DMS79 treated with DMSO at 0.1 percent for 48 hours (cell line): Measurements from ENCODE around the gene CDK16.

Experiments used
- DNase-seq: peaks from one replicate; lab custom pipeline; 2025; lab: John Stamatoyannopoulos, UW

The CDK16 gene

GRCh38 chrX:47186096-47186740, 32.3 kb upstream of the CDK16 start:
- DNase-seq = no peak

- peak; percentile 40 for DNase-seq
These were observed 31.3 kb upstream of the CDK16 start for GRCh38 chrX:47187106-47187677.

DNA sequence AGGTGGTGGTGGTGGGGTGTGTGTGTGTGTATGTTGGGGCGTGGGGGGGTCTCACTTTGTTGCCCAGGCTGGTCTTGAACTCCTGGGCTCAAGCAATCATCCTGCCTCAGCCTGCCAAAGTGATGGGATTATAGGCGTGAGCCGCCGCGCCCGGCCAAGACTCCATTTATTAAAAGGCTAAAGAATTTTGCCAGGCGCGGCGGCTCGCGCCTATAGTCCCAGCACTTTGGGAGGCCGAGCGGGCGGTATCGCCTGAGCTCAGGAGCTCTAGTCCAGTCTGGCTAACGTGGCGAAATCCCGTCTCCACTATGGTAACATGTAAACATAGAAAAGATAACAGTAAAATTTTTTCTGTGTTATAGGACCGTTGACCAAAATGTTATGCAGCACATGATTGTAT, 28.6 kb upstream of the CDK16 start:
- DNase-seq = no peak

- peak; percentile 81 for DNase-seq
These were observed 27.8 kb upstream of the CDK16 start for GRCh38 chrX:47190445-47191269.

DNA sequence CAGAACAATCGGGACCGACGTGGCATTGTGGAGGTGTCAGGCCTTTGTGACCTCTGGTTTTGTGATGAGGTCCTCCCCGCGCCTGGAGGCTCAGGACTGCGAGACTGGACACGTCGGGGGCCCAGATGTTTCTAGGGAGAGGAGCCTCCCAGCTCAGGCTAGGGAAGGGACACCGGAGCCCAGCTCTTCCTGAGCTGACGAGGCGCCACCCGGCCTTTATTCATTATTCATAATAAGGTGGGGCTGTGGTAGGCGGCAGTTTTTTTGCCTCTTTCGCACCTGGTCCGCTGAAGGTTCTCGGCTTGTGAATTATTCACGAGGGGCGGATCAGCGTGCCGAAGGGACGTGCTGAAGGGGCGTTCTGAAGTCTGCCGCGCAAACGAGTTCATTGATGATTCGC, 27.1 kb upstream of the CDK16 start:
- DNase-seq = peak; percentile 26

DNA sequence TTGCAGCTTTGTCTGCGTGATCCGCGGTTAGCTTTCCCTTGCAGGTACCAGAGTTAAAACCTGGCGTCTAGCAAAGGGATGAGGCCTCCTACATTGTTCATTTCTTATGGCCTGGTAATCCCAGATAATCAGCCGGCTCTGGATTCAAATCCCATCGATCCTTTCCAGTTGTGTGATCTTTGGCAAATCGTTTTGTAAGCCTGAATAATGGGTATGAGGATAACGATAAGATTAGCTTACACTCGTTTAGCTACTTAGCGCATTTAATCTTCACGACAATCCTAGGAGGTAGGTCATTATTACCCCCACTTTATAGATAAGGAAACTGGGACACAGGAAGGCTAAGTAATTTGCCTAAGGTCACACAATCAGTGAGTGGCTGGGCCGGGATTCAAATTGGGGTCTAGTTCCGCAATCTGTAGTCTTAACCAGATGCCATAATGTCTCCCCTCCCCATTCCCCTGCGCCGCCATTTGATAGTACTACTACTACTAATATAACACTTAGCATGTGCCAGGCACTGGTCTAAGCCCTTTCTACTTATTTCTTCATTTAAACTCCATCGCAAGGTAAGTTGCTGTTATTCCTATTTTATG, 26.6 kb upstream of the CDK16 start:
- DNase-seq = no peak

DNA sequence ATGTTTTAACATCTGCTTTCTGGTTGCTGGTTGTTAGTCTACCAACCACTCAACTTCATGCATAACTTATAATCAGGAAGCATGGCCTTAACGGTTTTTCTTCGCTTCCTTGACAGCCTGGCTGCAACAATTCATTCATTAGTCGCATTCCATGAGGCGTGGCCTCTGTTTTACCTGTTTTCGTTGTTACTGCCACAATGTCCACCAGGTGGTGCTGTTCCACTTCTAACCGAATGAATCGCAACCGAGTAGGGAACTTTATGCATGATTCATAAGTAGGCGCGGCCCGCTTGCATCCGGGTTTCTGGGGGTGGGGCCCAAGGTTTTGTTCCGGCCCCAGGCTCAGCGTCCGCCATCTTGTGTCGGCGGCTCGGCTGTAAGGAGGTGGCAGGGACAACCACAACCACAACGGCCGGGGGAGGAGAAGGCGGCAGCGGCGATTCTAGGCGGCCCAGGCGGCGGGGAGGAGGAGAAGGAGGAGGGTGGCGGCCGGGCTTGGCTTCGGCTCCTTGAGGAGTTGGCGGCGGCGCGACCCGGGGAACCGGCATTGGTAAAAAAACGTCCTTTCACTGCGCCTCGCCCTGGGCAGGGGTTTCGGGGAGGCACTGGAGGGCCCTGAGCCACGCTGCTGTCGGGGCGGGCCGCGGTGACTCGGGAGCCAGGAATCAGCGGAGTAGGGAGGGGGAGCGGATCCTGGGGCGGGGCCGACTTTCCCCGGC, 24.8 kb upstream of the CDK16 start, which contains the start of gene UBA1:
UBA1 (plus strand) TSS at position 355 of the 719 bp plus-strand sequence. CDS start 4,974 bp downstream, outside the sequence.
- peak; percentile 77 for DNase-seq

DNA sequence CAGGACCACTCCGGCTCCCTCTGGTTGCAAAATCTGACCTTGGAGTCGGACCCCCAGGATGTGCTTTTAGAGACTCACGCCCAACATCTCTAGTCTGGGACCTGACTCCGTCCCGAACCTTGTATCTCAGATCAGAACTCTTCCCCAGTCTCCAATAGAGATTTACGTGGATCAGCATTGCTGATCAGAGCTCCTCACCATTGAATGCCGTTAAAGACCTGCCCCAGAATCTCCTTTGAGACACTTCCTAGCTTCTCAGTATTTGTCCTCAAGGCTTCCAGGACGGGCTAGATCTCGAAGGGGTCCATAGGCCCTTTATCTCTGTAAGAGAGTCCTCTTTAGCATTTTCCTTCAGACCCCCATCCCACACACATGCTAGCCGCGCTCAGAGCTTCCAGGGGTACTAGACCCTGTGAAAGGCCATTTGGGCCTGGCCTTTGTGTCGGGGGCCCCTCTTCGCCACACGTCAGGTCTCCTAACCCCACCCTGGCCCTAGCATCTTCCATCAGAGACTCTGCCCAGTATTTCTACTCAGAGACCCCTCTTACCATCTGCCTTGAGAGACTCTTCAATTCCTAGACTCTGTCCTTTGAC, 24.2 kb upstream of the CDK16 start:
- no peak for DNase-seq

GRCh38 chrX:47196098-47196497, 22.4 kb upstream of the CDK16 start:
- DNase-seq = no peak

DNA sequence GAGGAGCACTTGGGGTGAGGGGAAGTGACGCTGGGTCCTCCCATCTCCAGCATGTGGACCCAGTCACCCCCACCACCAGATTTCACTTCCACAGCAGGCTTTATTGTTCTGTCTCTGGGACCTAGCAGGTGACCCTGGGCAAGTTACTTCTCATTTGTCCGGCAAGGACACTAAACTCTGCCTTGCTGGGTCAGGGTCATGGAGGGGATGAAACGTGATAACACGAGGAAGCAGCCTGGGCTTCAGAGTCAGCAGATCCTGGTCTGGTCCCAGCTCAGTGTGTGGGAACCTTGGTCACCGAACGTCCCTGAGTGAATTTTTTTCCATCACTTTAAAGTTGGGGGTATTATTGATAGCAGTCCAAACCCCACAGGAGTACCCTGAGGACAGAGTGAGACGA, 21.0 kb upstream of the CDK16 start:
- no peak for DNase-seq

DNA sequence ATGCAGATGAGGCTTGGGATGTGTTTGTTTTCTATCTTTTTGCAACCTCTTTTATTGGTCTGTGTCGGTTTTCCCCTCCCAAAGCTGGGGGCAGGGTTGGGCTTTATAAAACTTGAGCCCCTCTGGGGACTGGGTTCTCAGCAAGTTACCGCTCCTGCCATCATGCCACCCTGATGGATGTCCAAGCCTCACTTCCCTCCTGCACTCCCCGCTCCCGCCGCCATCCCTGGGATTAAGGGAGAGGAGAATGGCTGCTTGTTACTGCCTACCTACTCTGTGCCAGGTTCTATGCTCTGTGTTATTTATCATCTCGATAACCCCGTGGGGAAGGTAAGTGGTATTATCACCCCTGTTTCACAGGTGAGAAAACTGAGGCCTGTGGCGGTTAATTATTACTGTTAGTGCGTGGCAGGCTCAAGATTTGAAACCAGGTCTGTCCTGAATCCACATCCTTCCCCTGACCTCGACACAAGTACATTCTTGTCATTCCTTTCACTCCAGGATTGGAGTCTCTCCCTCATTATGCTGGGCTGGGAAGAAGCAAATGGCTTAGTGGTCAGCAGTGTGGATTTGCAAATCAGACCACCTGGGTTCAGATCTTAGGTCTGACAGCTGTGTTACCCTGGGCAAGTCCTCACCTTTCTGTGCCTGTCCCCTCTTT, 20.3 kb upstream of the CDK16 start:
- no peak for DNase-seq

DNA sequence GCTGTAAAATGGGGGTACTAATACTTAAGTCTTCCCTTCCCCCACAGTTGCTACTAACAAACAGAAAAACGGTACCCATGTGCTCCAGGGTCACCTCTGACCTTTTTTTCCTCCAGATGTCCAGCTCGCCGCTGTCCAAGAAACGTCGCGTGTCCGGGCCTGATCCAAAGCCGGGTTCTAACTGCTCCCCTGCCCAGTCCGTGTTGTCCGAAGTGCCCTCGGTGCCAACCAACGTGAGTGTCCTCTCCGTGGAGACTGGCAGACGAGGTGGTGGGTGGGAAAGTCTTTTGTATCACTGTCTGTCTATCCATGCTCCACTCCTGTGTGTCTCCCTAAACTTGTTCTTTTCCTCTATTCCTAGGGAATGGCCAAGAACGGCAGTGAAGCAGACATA, 19.8 kb upstream of the CDK16 start:
- DNase-seq = no peak

- DNase-seq = no peak
These were observed 19.2 kb upstream of the CDK16 start for GRCh38 chrX:47199286-47199685.

GRCh38 chrX:47200385-47201150, 17.9 kb upstream of the CDK16 start:
- DNase-seq = no peak

DNA sequence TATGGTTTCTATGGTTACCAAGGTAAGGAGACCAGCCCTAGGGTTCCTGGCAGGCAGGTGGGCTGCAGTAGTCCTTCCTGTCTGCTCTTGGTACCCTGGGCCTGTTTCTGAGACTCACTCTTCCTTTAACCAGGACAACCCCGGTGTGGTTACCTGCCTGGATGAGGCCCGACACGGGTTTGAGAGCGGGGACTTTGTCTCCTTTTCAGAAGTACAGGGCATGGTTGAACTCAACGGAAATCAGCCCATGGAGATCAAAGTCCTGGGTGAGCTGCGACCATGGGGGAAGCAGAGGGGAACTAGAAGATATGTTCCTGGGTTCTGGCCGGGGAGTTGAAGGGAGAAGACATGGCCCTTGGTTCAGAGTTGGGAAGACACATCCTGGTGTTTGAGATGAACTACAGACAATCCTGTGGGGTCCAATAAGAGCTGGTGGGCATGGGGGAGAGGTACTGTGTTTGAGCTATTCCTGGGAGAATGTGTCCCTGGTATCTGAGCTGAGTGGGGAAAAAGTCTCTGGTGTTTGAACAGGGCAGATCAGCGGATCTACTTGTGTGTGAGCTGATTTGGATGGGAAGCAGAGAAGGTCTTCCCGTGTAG, 17.0 kb upstream of the CDK16 start:
- no peak for DNase-seq

GRCh38 chrX:47202316-47202715, 16.2 kb upstream of the CDK16 start:
- DNase-seq = no peak

GRCh38 chrX:47202877-47203276, 15.6 kb upstream of the CDK16 start:
- DNase-seq = no peak

DNA sequence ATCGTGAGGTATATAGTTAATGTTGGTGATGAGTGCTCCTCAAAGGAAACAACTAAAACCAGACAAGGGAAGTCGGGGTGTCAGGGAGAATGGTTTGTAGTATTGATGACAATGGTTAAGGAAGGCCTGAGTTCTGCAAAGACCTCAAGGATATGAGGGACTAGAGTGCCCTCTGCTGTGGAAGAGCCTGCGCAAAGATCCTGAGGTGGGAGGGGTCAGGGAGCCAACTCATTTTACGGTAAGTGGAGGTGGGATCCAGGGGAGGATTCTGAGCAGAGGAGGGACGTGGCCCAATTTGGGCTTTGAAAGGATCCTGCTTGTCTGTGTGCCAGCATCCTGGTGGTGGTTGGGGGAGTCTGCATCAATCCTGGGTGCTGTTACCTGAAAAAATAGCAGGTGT, 13.5 kb upstream of the CDK16 start:
- DNase-seq = no peak

DNA sequence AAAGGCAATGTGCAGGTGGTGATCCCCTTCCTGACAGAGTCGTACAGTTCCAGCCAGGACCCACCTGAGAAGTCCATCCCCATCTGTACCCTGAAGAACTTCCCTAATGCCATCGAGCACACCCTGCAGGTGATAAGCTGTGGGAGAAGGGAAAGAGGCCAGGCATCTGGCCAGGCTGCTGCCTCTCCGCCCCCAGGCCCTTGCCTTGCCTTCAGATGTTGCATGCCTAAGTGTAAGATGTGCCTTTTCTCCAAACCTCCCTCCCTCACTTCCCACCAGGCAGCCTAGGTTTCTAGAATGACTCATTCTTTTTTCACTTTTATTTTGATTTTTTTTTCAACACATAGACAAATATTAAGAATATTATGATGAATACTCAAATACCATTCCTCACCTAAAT, 12.2 kb upstream of the CDK16 start:
- DNase-seq = no peak

- DNase-seq = no peak
These were observed 10.4 kb upstream of the CDK16 start for GRCh38 chrX:47208108-47208507.
